Mammary epithelial cell (primary cell): ENCODE data around the gene SHC2.

Source experiments
- EZH2 ChIP-seq: IDR thresholded peaks from 2 replicates; pipeline ENCODE4 v1.6.1; 2012; ENCODE audit warnings: low read length, inconsistent platforms, borderline replicate concordance
- TF ChIP-seq, protein P1 (sequence below), 2 donors: IDR thresholded peaks in 1 of 2; conservative IDR thresholded peaks in 1 of 2; 2 replicates each; pipeline ENCODE4 v1.5.1; 2011 to 2012; ENCODE audit warnings: inconsistent platforms in 2 of 2, low read length in 2 of 2, mild to moderate bottlenecking in 2 of 2, control low read depth in 1 of 2, low read depth in 1 of 2; ENCODE audit not compliant: insufficient read depth in 1 of 2; ENCODE audit errors: extremely low read depth in 1 of 2

- TF ChIP-seq, protein P1, sequence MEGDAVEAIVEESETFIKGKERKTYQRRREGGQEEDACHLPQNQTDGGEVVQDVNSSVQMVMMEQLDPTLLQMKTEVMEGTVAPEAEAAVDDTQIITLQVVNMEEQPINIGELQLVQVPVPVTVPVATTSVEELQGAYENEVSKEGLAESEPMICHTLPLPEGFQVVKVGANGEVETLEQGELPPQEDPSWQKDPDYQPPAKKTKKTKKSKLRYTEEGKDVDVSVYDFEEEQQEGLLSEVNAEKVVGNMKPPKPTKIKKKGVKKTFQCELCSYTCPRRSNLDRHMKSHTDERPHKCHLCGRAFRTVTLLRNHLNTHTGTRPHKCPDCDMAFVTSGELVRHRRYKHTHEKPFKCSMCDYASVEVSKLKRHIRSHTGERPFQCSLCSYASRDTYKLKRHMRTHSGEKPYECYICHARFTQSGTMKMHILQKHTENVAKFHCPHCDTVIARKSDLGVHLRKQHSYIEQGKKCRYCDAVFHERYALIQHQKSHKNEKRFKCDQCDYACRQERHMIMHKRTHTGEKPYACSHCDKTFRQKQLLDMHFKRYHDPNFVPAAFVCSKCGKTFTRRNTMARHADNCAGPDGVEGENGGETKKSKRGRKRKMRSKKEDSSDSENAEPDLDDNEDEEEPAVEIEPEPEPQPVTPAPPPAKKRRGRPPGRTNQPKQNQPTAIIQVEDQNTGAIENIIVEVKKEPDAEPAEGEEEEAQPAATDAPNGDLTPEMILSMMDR (conservative IDR thresholded peaks at IDR 0.05 in 1 of 2, IDR thresholded peaks at IDR 0.05 in 1 of 2; ENCODE audit: extremely low read depth in 1 of 2, insufficient read depth in 1 of 2, low read depth in 1 of 2, low read length in 2 of 2) = no peak
- no peak for TF ChIP-seq EZH2
Observed at GRCh38 chr19:459724-460511, 915 bp downstream of the SHC2 start.
